WI38 (cell line): Measurements from ENCODE around the gene EML3.
A peak's percentile ranks its signal among the peaks of the same experiment; 100 is the strongest.
"Not testable (repeated sequence)": the region's sequence is repeated elsewhere in the genome, so short reads cannot be mapped to it uniquely, and the experiment has no call there.

Experiments
- H3K4me3 ChIP-seq: 2 replicates; pipeline ENCODE4 v1.5.1; 2011; ENCODE audit warnings: low read depth, mild to moderate bottlenecking, control low read depth, low read length
- CTCF ChIP-seq: IDR thresholded peaks from 2 replicates; pipeline ENCODE4 v1.5.1; 2012; ENCODE audit warnings: low read depth, mild to moderate bottlenecking, control low read depth, low read length

EML3 gene

DNA sequence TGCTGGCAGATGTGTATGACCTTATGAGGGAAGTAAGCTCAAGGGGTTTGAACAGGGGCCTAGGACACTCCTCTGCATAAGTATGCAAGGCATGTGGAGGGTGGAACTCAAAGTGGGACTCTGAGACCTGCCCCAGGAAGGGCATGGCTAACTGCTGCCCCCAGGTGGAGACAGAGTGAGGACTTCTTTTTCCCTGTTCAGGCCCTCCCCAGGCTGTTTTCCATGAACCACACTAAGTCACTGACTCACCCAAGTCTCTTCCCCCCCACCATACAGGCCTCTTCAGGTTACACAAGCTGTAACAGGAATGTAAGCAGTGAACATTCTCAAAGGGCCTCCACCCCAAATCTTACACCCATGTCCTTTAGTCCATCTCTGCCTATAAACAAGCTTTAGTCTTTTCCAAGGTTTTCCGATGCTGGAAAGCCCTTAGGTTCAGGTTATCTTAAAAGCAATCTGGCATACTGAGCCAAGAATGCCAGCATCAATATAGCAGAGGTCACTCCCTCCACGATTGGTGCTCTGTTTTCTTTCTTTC is 51.9 kb downstream of the EML3 start:
- TF ChIP-seq CTCF, result peak; percentile 81
- no peak overlapping the region for H3K4me3 ChIP-seq

- H3K4me3 ChIP-seq, result not testable (repeated sequence)
Measured at GRCh38 chr11:62559626-62560025, 52.9 kb downstream of the EML3 start.

GRCh38 chr11:62559204-62559603 is 53.4 kb downstream of the EML3 start:
- H3K4me3 ChIP-seq, result no peak overlapping the region
- no peak for TF ChIP-seq CTCF

DNA sequence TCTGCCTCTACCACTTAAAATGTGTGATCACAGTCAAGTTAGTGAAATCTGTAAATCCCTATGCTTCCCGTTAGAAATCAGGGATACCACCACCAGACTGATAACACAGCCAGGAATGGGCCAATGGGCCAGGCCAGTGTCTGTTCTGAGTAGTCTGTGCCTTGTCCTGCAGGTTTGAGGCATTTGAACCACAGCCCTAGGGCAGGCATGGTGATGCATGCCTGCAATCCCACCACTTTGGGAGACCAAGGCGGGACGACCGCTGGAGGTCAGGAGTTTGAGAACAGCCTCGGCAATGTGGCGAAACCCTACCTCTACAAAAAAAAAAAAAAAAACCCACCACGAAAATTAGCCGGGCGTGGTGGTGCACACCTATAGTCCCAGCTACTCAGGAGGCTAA is 53.9 kb downstream of the EML3 start:
- H3K4me3 ChIP-seq, result no peak overlapping the region
- no peak for TF ChIP-seq CTCF

DNA sequence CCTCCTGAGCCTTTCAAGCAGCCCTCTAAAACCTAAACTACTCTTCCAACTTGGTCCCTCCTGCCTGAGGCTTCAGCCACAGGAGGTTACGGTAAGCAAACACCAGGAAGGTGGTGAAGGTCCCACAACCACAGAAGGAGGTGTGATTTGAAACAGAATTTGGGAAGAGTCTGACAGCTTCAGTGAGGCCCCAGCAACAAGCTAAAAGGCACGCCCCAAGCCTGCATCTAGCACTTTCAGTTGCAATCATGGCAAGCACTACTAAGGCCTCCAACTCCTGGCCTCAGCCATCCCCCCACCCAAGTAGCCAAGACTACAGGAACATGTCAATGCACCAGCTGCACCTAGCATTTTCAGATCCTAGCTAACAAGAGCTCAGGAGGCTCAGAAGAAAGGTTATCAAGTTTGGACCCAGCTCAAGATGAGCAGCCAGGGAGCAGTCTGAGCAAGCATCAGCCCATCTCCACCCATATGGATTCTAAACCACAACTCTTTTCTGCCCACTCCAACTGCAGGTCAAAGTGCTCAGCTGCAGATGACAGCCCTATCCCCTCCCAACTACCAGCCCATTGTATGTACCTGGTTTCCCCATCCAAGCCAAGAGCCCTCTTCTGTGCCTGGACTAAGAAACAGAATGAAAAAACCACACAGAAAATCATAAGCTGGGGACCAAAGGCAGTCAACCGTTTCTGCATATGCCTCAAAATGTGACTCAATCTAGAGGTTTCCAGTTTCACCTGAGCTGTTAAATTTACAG is 55.5 kb downstream of the EML3 start:
- no peak overlapping the region for H3K4me3 ChIP-seq
- no peak for TF ChIP-seq CTCF

- peak overlapping the region; percentile 13 for H3K4me3 ChIP-seq
- no peak for TF ChIP-seq CTCF
Measured at GRCh38 chr11:62556108-62556874, 56.3 kb downstream of the EML3 start.

- TF ChIP-seq CTCF, result no peak
- peak overlapping the region; percentile 11; the same call in 1 of the 2 replicates for H3K4me3 ChIP-seq
Measured at GRCh38 chr11:62555464-62556107, 57.0 kb downstream of the EML3 start.
